Measurements from ENCODE around the gene ANKRD30B.
"Not testable (repeated sequence)": the region's sequence is repeated elsewhere in the genome, so short reads cannot be mapped to it uniquely, and the experiment has no call there.

The ANKRD30B gene

GRCh38 chr18:14747513-14748474, at the start of gene ANKRD30B:
TSS of gene ANKRD30B (plus strand) at chr18:14748172. CDS start at chr18:14748420, 248 bp downstream.
- peak in 1 of 2 donors; percentile 14 for DNase-seq

GRCh38 chr18:14701286-14702040, 46.5 kb upstream of the ANKRD30B start:
- DNase-seq = not testable (repeated sequence)

- not testable (repeated sequence) for DNase-seq
Observed at GRCh38 chr18:14709761-14710160, 38.2 kb upstream of the ANKRD30B start.

- not testable (repeated sequence) for DNase-seq
Observed at GRCh38 chr18:14721569-14721968, 26.4 kb upstream of the ANKRD30B start.

GRCh38 chr18:14739056-14739455, 8.9 kb upstream of the ANKRD30B start:
- DNase-seq = not testable (repeated sequence)

GRCh38 chr18:14746897-14747296, 1.1 kb upstream of the ANKRD30B start:
- DNase-seq = no peak

GRCh38 chr18:14748496-14748895, 524 bp downstream of the ANKRD30B start:
- no peak for DNase-seq

- not testable (repeated sequence) for DNase-seq
Observed at GRCh38 chr18:14763566-14763965, 15.6 kb downstream of the ANKRD30B start.

GRCh38 chr18:14767474-14767873, 19.5 kb downstream of the ANKRD30B start:
- DNase-seq = no peak

- no peak for DNase-seq
Observed at GRCh38 chr18:14768241-14768640, 20.3 kb downstream of the ANKRD30B start.

GRCh38 chr18:14769381-14769780, 21.4 kb downstream of the ANKRD30B start:
- DNase-seq = no peak

GRCh38 chr18:14776801-14777200, 28.8 kb downstream of the ANKRD30B start:
- no peak for DNase-seq

- no peak for DNase-seq
Observed at GRCh38 chr18:14781671-14782070, 33.7 kb downstream of the ANKRD30B start.

GRCh38 chr18:14784133-14784532, 36.2 kb downstream of the ANKRD30B start:
- DNase-seq = no peak

- DNase-seq = not testable (repeated sequence)
Observed at GRCh38 chr18:14796876-14797275, 48.9 kb downstream of the ANKRD30B start.

- DNase-seq = not testable (repeated sequence)
Observed at GRCh38 chr18:14797969-14798764, 50.2 kb downstream of the ANKRD30B start.

GRCh38 chr18:14811081-14811480, 63.1 kb downstream of the ANKRD30B start:
- DNase-seq = not testable (repeated sequence)

GRCh38 chr18:14826972-14827632, 79.1 kb downstream of the ANKRD30B start:
- not testable (repeated sequence) for DNase-seq

- not testable (repeated sequence) for DNase-seq
Observed at GRCh38 chr18:14841607-14842006, 93.6 kb downstream of the ANKRD30B start.

- not testable (repeated sequence) for DNase-seq
Observed at GRCh38 chr18:14851533-14851932, 103.6 kb downstream of the ANKRD30B start.

- not testable (repeated sequence) for DNase-seq
Observed at GRCh38 chr18:14855634-14856033, 107.7 kb downstream of the ANKRD30B start.

GRCh38 chr18:14856256-14856655, 108.3 kb downstream of the ANKRD30B start:
- not testable (repeated sequence) for DNase-seq

Measured in stimulated activated CD4-positive, alpha-beta T cell treated with anti-CD3 and anti-CD28 coated beads, Interleukin-2, amount 100 ng/mL, for 24 hours (primary cell).